NOMO-1 (cell line): ENCODE results near the gene RAB3GAP2.
"Not testable (repeated sequence)": the region's sequence is repeated elsewhere in the genome, so short reads cannot be mapped to it uniquely, and the experiment has no call there.

Source experiments
- DNase-seq, 2 experiments: peaks; one replicate each; lab custom pipeline; 2025; ENCODE audit not compliant: unreplicated experiment in 2 of 2; lab: John Stamatoyannopoulos, UW

Gene RAB3GAP2

GRCh38 chr1:220213382-220213983, 58.8 kb downstream of the RAB3GAP2 start:
- no peak for DNase-seq

GRCh38 chr1:220207411-220207810, 64.8 kb downstream of the RAB3GAP2 start:
- DNase-seq, result no peak

GRCh38 chr1:220204758-220205157, 67.5 kb downstream of the RAB3GAP2 start:
- DNase-seq, result not testable (repeated sequence)

- no peak for DNase-seq
These were observed 68.4 kb downstream of the RAB3GAP2 start for GRCh38 chr1:220203816-220204215.

- DNase-seq, result no peak
These were observed 73.9 kb downstream of the RAB3GAP2 start for GRCh38 chr1:220198186-220199005.

GRCh38 chr1:220195701-220196100, 76.6 kb downstream of the RAB3GAP2 start:
- DNase-seq, result no peak

GRCh38 chr1:220189750-220190347, 82.4 kb downstream of the RAB3GAP2 start:
- DNase-seq, result no peak

GRCh38 chr1:220188538-220188937, 83.7 kb downstream of the RAB3GAP2 start:
- DNase-seq, result no peak

GRCh38 chr1:220186752-220187151, 85.5 kb downstream of the RAB3GAP2 start:
- DNase-seq, result no peak

- no peak for DNase-seq
These were observed 87.7 kb downstream of the RAB3GAP2 start for GRCh38 chr1:220184506-220184905.

- DNase-seq, result no peak
These were observed 89.6 kb downstream of the RAB3GAP2 start for GRCh38 chr1:220182656-220183055.

- DNase-seq, result no peak
These were observed 90.1 kb downstream of the RAB3GAP2 start for GRCh38 chr1:220182111-220182510.

GRCh38 chr1:220176540-220176939, 95.7 kb downstream of the RAB3GAP2 start:
- no peak for DNase-seq

- no peak for DNase-seq
These were observed 101.3 kb downstream of the RAB3GAP2 start for GRCh38 chr1:220170836-220171526.

GRCh38 chr1:220169887-220170286, 102.4 kb downstream of the RAB3GAP2 start:
- DNase-seq, result not testable (repeated sequence)

- DNase-seq, result no peak
These were observed 105.4 kb downstream of the RAB3GAP2 start for GRCh38 chr1:220166853-220167252.

GRCh38 chr1:220164517-220164916, 107.7 kb downstream of the RAB3GAP2 start:
- no peak for DNase-seq

GRCh38 chr1:220164116-220164515, 108.1 kb downstream of the RAB3GAP2 start:
- no peak for DNase-seq

- DNase-seq, result no peak
These were observed 112.2 kb downstream of the RAB3GAP2 start for GRCh38 chr1:220160027-220160426.

GRCh38 chr1:220159041-220159440, 113.2 kb downstream of the RAB3GAP2 start:
- no peak for DNase-seq

- DNase-seq, result not testable (repeated sequence)
These were observed 113.7 kb downstream of the RAB3GAP2 start for GRCh38 chr1:220158530-220158929.
